SW 1271 (cell line): ENCODE data around the gene CCSER1.
"Not testable (repeated sequence)": the region's sequence is repeated elsewhere in the genome, so short reads cannot be mapped to it uniquely, and the experiment has no call there.

Experiments
- DNase-seq, 2 experiments: peaks; one replicate each; lab custom pipeline; 2025; lab: John Stamatoyannopoulos, UW

The CCSER1 gene

GRCh38 chr4:90695411-90695810 is 568.2 kb downstream of the CCSER1 start:
- DNase-seq, result no peak

- DNase-seq, result not testable (repeated sequence)
These were observed 578.3 kb downstream of the CCSER1 start for GRCh38 chr4:90705501-90705900.

GRCh38 chr4:90715242-90715641 is 588.0 kb downstream of the CCSER1 start:
- DNase-seq, result no peak

GRCh38 chr4:90718931-90719330 is 591.7 kb downstream of the CCSER1 start:
- no peak for DNase-seq

GRCh38 chr4:90727938-90728337 is 600.7 kb downstream of the CCSER1 start:
- DNase-seq, result peak in 1 of 2 experiments; percentile 21

GRCh38 chr4:90730752-90731151 is 603.6 kb downstream of the CCSER1 start:
- no peak for DNase-seq

GRCh38 chr4:90733211-90733610 is 606.0 kb downstream of the CCSER1 start:
- DNase-seq, result no peak

GRCh38 chr4:90745176-90745575 is 618.0 kb downstream of the CCSER1 start:
- no peak for DNase-seq

- no peak for DNase-seq
These were observed 625.9 kb downstream of the CCSER1 start for GRCh38 chr4:90753068-90753467.

GRCh38 chr4:90757534-90758060 is 630.4 kb downstream of the CCSER1 start:
- DNase-seq, result no peak

GRCh38 chr4:90760059-90760458 is 632.9 kb downstream of the CCSER1 start:
- no peak for DNase-seq

GRCh38 chr4:90766837-90767236 is 639.6 kb downstream of the CCSER1 start:
- no peak for DNase-seq

GRCh38 chr4:90769251-90769650 is 642.1 kb downstream of the CCSER1 start:
- DNase-seq, result no peak

GRCh38 chr4:90780193-90780592 is 653.0 kb downstream of the CCSER1 start:
- no peak for DNase-seq

- no peak for DNase-seq
These were observed 659.4 kb downstream of the CCSER1 start for GRCh38 chr4:90786602-90787001.

GRCh38 chr4:90792696-90793095 is 665.5 kb downstream of the CCSER1 start:
- no peak for DNase-seq

GRCh38 chr4:90798948-90799347 is 671.8 kb downstream of the CCSER1 start:
- no peak for DNase-seq

- DNase-seq, result no peak
These were observed 672.7 kb downstream of the CCSER1 start for GRCh38 chr4:90799895-90800294.

GRCh38 chr4:90815569-90815968 is 688.4 kb downstream of the CCSER1 start:
- DNase-seq, result no peak

GRCh38 chr4:90816754-90817153 is 689.6 kb downstream of the CCSER1 start:
- no peak for DNase-seq

GRCh38 chr4:90824266-90825150 is 697.3 kb downstream of the CCSER1 start:
- DNase-seq, result no peak

GRCh38 chr4:90825849-90826248 is 698.7 kb downstream of the CCSER1 start:
- no peak for DNase-seq

GRCh38 chr4:90833706-90834105 is 706.5 kb downstream of the CCSER1 start:
- DNase-seq, result no peak

GRCh38 chr4:90837241-90837640 is 710.0 kb downstream of the CCSER1 start:
- no peak for DNase-seq
